RWPE1 (cell line): ENCODE measurements around the gene OLFML3.

ENCODE experiments used
- CTCF ChIA-PET: fragments of 350-600 bp; sonication (Branson Sonifier 250); formaldehyde crosslinking; extraction: SDS; loops from one replicate; lab custom pipeline; 2021; lab: Yijun Ruan, JAX
- POLR2A ChIA-PET: fragments of 400-600 bp; formaldehyde crosslinking; extraction: SDS; loops from one replicate; lab custom pipeline; 2020; ENCODE audit warnings: antibody characterized with exemption; ENCODE audit not compliant: low non-redundant PET; lab: Yijun Ruan, JAX
- DNase-seq: peaks from one replicate; pipeline ENCODE4 v3.0.0; 2012; ENCODE audit warnings: low spot score
- H3K27ac ChIP-seq: fragments of 450-650 bp; 2 replicates; pipeline ENCODE4 v1.5.1; 2017
- CTCF ChIP-seq: fragments of 450-650 bp; conservative IDR thresholded peaks from 2 replicates; pipeline ENCODE4 v1.5.1; 2017; ENCODE audit warnings: low read depth, mild to moderate bottlenecking

OLFML3 gene

GRCh38 chr1:114025609-114026401 is 46.5 kb downstream of the OLFML3 start:
- POLR2A ChIA-PET = no interaction called here
- TF ChIP-seq CTCF = no peak
- CTCF ChIA-PET = interaction anchor here (0.7 kb wide), 1 partner anchor 18 kb away, joined by 3 read pairs; no protein-coding TSS in a partner anchor

GRCh38 chr1:114026797-114027196 is 47.5 kb downstream of the OLFML3 start:
- CTCF ChIA-PET = no interaction called here
- DNase-seq = no peak

More at GRCh38 chr1:114025609-114026401, 46.5 kb downstream of the OLFML3 start:
- no peak overlapping the region for H3K27ac ChIP-seq
- no peak for DNase-seq

More at GRCh38 chr1:114026797-114027196, 47.5 kb downstream of the OLFML3 start:
- TF ChIP-seq CTCF = no peak
- POLR2A ChIA-PET = no interaction called here
- no peak overlapping the region for H3K27ac ChIP-seq
